A549 (cell line): ENCODE data around the gene CADM1.

Experiments used
- BHLHE40 ChIP-seq: IDR thresholded peaks from 2 replicates; pipeline ENCODE4 v1.6.1; 2012; ENCODE audit warnings: low read depth, low read length, inconsistent platforms
- CHD2 ChIP-seq: fragments of 150-350 bp; IDR thresholded peaks from 2 replicates; pipeline ENCODE4 v1.6.1; 2014; ENCODE audit warnings: low read length; ENCODE audit not compliant: partially characterized antibody
- CTCF ChIP-seq: fragments of >200 bp; sonication (Bioruptor Twin); formaldehyde crosslinking; IDR thresholded peaks from 3 replicates; pipeline ENCODE4 v1.5.1; 2016
- E2F6 ChIP-seq: IDR thresholded peaks from 2 replicates; pipeline ENCODE4 v1.6.1; 2012; ENCODE audit warnings: low read depth, borderline replicate concordance
- JUN ChIP-seq, 2 experiments: fragments of >200 bp; sonication (Bioruptor Twin); formaldehyde crosslinking; IDR thresholded peaks; 2 replicates in 1 of 2; 3 replicates in 1 of 2; pipeline ENCODE4 v1.6.1; 2016 to 2017
- KDM1A ChIP-seq: fragments of 200-600 bp; sonication (generic); IDR thresholded peaks from 2 replicates; pipeline ENCODE4 v1.6.1; 2016; ENCODE audit warnings: low read depth, mild to moderate bottlenecking
- MAX ChIP-seq: IDR thresholded peaks from 2 replicates; pipeline ENCODE4 v1.6.1; 2012
- MYC ChIP-seq: IDR thresholded peaks from 2 replicates; pipeline ENCODE4 v1.6.1; 2012; ENCODE audit warnings: mild to moderate bottlenecking, inconsistent platforms, low read length, improper control_type of control experiment, borderline replicate concordance
- POLR2A ChIP-seq: IDR thresholded peaks from 2 replicates; pipeline ENCODE4 v1.6.1; 2012; ENCODE audit warnings: mild to moderate bottlenecking, low read length
- POLR2AphosphoS2 ChIP-seq: conservative IDR thresholded peaks from 2 replicates; pipeline ENCODE4 v1.6.1; 2012; ENCODE audit warnings: low read length, improper control_type of control experiment, inconsistent platforms
- RAD21 ChIP-seq, 2 experiments: fragments of >200 bp in 1 of 2; sonication (Bioruptor Twin) in 1 of 2; formaldehyde crosslinking in 1 of 2; IDR thresholded peaks in 1 of 2; conservative IDR thresholded peaks in 1 of 2; 2 replicates in 1 of 2; 3 replicates in 1 of 2; pipeline ENCODE4 v1.6.1; 2012 to 2018; ENCODE audit warnings: inconsistent platforms in 1 of 2
- TF ChIP-seq, protein P1 (sequence below): fragments of 200-600 bp; sonication (generic); IDR thresholded peaks from 2 replicates; pipeline ENCODE4 v1.6.1; 2016; ENCODE audit warnings: antibody characterized with exemption, mild to moderate bottlenecking, moderate library complexity

DNA sequence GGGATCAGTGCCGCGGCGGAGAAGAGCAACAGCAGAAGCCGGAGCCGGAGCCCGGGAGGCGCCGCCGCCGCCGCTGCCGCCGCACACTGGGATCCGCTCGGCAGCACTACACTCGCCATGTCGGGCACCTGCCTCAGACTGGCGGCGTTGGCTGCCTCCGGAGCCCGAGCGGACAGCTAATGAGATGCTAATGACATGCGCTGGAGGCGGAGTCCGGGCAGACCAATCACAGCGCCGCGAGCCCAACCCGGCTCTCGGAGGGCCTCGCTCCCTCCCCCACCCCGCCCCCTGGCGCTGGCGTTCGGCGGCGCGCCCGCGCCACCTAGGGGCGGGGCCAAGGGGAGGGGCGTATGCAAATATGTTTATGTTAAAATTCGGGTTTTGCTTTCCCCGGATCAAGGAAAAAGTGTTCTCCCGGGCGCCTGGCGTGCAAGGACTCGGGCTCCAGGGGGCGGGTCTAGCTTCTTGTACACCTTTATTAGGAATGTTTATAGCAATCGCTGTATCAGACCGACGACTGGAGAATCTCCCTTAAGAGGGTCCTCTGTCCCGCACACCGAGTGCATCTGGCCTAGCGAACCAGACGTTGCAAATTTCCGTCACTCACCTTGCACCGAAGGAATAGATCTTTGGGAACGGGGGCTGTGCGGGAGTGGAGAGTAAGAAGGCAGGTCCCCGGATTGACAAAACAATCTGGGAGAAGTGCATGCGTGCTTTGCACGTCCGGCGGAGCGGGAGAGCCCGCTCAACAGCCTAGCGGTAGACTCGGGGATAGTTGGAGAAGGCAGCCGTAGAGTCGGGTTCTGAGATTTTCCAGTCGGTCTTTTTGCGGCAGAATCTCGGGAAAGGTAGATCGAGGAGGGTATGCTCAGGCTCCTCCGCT, at the start of gene CADM1:
- TF ChIP-seq CHD2, result no peak
- TF ChIP-seq CTCF, result peak; percentile 13
- TF ChIP-seq POLR2A, result peak; percentile 93
- TF ChIP-seq POLR2AphosphoS2, result no peak
- 0 out of 2 replicates have a peak, but pooled peaks have one; percentile 18 for TF ChIP-seq MYC
- TF ChIP-seq MAX, result 0 out of 2 replicates have a peak, but pooled peaks have one; percentile 40
- TF ChIP-seq KDM1A, result no peak
- TF ChIP-seq, protein P1, sequence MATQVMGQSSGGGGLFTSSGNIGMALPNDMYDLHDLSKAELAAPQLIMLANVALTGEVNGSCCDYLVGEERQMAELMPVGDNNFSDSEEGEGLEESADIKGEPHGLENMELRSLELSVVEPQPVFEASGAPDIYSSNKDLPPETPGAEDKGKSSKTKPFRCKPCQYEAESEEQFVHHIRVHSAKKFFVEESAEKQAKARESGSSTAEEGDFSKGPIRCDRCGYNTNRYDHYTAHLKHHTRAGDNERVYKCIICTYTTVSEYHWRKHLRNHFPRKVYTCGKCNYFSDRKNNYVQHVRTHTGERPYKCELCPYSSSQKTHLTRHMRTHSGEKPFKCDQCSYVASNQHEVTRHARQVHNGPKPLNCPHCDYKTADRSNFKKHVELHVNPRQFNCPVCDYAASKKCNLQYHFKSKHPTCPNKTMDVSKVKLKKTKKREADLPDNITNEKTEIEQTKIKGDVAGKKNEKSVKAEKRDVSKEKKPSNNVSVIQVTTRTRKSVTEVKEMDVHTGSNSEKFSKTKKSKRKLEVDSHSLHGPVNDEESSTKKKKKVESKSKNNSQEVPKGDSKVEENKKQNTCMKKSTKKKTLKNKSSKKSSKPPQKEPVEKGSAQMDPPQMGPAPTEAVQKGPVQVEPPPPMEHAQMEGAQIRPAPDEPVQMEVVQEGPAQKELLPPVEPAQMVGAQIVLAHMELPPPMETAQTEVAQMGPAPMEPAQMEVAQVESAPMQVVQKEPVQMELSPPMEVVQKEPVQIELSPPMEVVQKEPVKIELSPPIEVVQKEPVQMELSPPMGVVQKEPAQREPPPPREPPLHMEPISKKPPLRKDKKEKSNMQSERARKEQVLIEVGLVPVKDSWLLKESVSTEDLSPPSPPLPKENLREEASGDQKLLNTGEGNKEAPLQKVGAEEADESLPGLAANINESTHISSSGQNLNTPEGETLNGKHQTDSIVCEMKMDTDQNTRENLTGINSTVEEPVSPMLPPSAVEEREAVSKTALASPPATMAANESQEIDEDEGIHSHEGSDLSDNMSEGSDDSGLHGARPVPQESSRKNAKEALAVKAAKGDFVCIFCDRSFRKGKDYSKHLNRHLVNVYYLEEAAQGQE, result no peak
- TF ChIP-seq E2F6, result peak; percentile 59; the same call in 1 of the 2 replicates
- no peak for TF ChIP-seq BHLHE40
- TF ChIP-seq JUN (IDR thresholded peaks at IDR 0.05), result peak; percentile 40 to 58; a peak in 2 of 5 replicates
- TF ChIP-seq RAD21 (conservative IDR thresholded peaks at IDR 0.05 in 1 of 2, IDR thresholded peaks at IDR 0.05 in 1 of 2), result peak; percentile 10 to 32; a peak in 3 of 5 replicates
